HEK293 (cell line): ENCODE results near the gene MAGI2.

Experiments used
- CTCF ChIP-seq: fragments of 450-650 bp; formaldehyde crosslinking; IDR thresholded peaks from 2 replicates; pipeline ENCODE4 v1.5.1; 2016; ENCODE audit warnings: missing biosample characterization, missing genetic modification characterization
- KLF7 ChIP-seq: fragments of 450-650 bp; formaldehyde crosslinking; IDR thresholded peaks from 2 replicates; pipeline ENCODE4 v1.5.1; 2016; ENCODE audit warnings: missing biosample characterization, missing genetic modification characterization, borderline replicate concordance
- PRDM1 ChIP-seq: fragments of 450-650 bp; formaldehyde crosslinking; IDR thresholded peaks from 2 replicates; pipeline ENCODE4; 2016; ENCODE audit warnings: missing biosample characterization, missing genetic modification characterization

- TF ChIP-seq KLF7 (tag by site-specific recombination) (no peak), PRDM1 (tag by site-specific recombination) (no peak), CTCF (tag by site-specific recombination) (no peak)
Measured at GRCh38 chr7:78267141-78267540, 1186.3 kb downstream of the MAGI2 start.
